ENCODE data around the gene CDH4. TPM values are rescaled to one million over a fixed set of nuclear protein-coding genes. Genes with fewer than 3 reads are reported as not detected.
A peak's percentile ranks its signal among the peaks of the same experiment; 100 is the strongest.

The CDH4 gene
- polyA plus RNA-seq, 1 donor from 2014 or later: not detected

DNA sequence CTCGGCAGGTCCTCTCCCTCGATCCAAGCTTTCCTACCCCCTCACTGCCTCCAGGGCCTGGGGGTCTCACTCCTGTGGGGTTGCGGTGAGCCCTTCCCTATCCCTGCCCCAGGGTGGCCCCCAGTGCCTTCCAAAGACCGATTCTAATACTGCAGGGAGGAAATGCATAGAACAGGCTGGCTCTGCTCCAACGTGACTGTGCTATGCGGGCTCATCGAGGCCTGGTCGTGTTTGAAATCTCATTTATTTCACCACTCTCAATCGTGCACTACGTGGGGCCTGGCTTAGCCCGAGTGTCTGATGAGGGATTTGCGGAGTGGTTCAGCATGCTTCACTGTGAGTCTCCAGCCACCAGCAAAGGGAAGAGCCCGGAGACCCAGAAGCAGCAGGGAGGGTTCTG is 60.9 kb downstream of the CDH4 start:
- H3K4me1 Mint-ChIP-seq: no peaks in the 10 kb centered on the region
- H3K27ac Mint-ChIP-seq: no peak overlapping the region
- peaks cover 5 to 10% (median 8%) of the 10 kb centered on the region in 3 donors for H3K9me3 Mint-ChIP-seq

GRCh38 chr20:61313396-61313795 is 61.3 kb downstream of the CDH4 start:
- H3K36me3 Mint-ChIP-seq: no peaks in the 10 kb centered on the region
- no peak overlapping the region for H3K27ac Mint-ChIP-seq
- peaks cover 5 to 10% (median 8%) of the 10 kb centered on the region in 3 donors for H3K9me3 Mint-ChIP-seq
- H3K4me3 Mint-ChIP-seq: no peak overlapping the region
- no peaks in the 10 kb centered on the region for H3K27me3 Mint-ChIP-seq
- H3K4me1 Mint-ChIP-seq: no peaks in the 10 kb centered on the region

More for the DNA sequence above, 60.9 kb downstream of the CDH4 start:
- Mint-ChIP-seq H3K36me3 (no peaks in the 10 kb centered on the region), H3K4me3 (no peak overlapping the region), H3K27me3 (no peaks in the 10 kb centered on the region)

DNA sequence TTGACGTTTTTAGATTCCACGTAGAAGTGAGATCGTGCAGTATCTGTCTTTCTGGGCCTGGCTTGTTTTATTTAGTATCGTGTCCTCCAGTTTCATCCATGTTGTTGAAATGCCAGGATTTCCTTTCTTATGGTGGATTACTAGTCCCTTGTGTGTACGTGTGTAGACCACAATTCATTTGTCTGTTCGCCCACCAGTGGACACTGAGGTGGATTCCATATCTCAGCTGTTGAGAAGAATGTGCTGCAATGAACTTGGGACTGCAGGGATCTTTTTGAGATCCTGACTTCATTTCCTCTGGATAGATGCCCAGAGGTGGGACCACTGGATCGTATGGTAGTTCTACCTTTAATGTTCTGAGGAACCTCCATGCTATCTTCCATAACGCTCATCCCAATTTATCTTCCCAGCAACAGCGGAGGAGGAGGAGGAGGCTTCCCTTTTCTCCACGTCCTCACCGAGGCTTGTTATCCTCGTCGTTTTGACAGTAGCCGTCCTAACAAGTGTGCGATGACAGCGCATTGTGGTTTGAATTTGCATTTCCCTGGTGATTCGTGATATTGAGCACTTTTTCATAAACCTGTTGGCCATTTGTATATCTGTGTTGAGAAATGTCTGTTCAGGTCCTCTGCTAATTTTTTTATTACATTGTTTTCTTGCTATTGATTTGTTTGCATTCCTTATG is 62.4 kb downstream of the CDH4 start:
- H3K27ac Mint-ChIP-seq: no peak overlapping the region
- H3K9me3 Mint-ChIP-seq: peaks cover 7 to 10% (median 8%) of the 10 kb centered on the region in 3 donors
- no peak overlapping the region for H3K4me3 Mint-ChIP-seq
- no peaks in the 10 kb centered on the region for H3K4me1 Mint-ChIP-seq
- no peaks in the 10 kb centered on the region for H3K27me3 Mint-ChIP-seq
- H3K36me3 Mint-ChIP-seq: peaks cover 2% of the 10 kb centered on the region

- H3K9me3 Mint-ChIP-seq: peaks cover 7 to 10% (median 8%) of the 10 kb centered on the region in 3 donors
- H3K36me3 Mint-ChIP-seq: peaks cover 2% of the 10 kb centered on the region
- H3K27me3 Mint-ChIP-seq: no peaks in the 10 kb centered on the region
- H3K27ac Mint-ChIP-seq: no peak overlapping the region
- no peaks in the 10 kb centered on the region for H3K4me1 Mint-ChIP-seq
- no peak overlapping the region for H3K4me3 Mint-ChIP-seq
Observed at GRCh38 chr20:61315319-61315718, 63.3 kb downstream of the CDH4 start.

DNA sequence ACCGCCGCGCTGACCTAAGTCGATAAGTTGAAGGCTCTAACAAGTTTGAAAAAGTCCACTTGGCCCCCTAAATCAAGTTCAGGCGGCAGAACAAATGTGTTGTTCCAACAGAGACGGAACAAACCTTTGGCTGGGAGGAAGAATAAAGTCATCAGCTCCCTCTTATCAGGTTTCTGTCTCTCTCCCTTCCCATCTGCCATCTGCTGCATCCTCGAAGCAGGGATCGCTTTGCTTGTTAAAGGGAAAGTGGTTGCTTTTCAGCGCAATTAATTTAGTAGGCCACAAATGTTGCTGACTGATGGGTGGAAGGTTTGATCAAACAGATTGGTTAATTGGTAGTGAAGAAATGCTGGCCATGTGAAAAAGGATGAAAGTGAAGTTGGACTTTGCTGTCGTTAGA is 64.3 kb downstream of the CDH4 start:
- no peaks in the 10 kb centered on the region for H3K27me3 Mint-ChIP-seq
- H3K9me3 Mint-ChIP-seq: peaks cover 7 to 10% (median 7%) of the 10 kb centered on the region in 3 donors
- peaks cover 2% of the 10 kb centered on the region for H3K36me3 Mint-ChIP-seq
- no peak overlapping the region for H3K27ac Mint-ChIP-seq
- no peak overlapping the region for H3K4me3 Mint-ChIP-seq
- H3K4me1 Mint-ChIP-seq: no peaks in the 10 kb centered on the region

- H3K27ac Mint-ChIP-seq: no peak overlapping the region
- H3K4me1 Mint-ChIP-seq: no peaks in the 10 kb centered on the region
- peaks cover 2% of the 10 kb centered on the region for H3K36me3 Mint-ChIP-seq
- H3K4me3 Mint-ChIP-seq: no peak overlapping the region
- no peaks in the 10 kb centered on the region for H3K27me3 Mint-ChIP-seq
- peaks cover 0 to 8% (median 5%) of the 10 kb centered on the region in 3 donors for H3K9me3 Mint-ChIP-seq
Observed at GRCh38 chr20:61317966-61318530, 66.0 kb downstream of the CDH4 start.

GRCh38 chr20:61320691-61321425 is 68.8 kb downstream of the CDH4 start:
- no peaks in the 10 kb centered on the region for H3K27me3 Mint-ChIP-seq
- peaks cover 0 to 2% (median 2%) of the 10 kb centered on the region in 3 donors for H3K9me3 Mint-ChIP-seq
- no peaks in the 10 kb centered on the region for H3K4me1 Mint-ChIP-seq
- no peak overlapping the region for H3K4me3 Mint-ChIP-seq
- no peak overlapping the region for H3K27ac Mint-ChIP-seq
- peaks cover 2% of the 10 kb centered on the region for H3K36me3 Mint-ChIP-seq

DNA sequence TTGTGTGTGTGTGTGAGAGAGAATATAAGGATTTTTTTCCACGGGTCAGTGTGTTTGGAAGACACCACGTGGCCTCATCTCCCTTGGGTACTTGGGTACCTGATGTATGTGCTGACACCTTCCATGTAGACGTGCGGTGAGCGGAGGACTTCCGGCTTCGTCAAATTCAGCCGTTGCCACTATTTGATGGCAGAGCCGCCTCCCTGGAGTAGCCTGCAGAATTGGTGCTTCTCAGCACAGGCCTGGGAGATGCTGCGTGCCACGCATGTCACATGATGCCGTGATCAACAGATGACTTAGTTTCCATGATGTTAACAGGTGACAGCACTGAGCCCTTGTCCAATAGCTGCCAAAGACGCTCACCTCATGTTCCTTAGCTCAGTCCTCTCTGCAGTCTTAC is 69.4 kb downstream of the CDH4 start:
- peaks cover 2% of the 10 kb centered on the region for H3K36me3 Mint-ChIP-seq
- no peaks in the 10 kb centered on the region for H3K4me1 Mint-ChIP-seq
- no peak overlapping the region for H3K27ac Mint-ChIP-seq
- H3K9me3 Mint-ChIP-seq: peaks cover 0 to 2% (median 0%) of the 10 kb centered on the region in 3 donors
- no peaks in the 10 kb centered on the region for H3K27me3 Mint-ChIP-seq
- H3K4me3 Mint-ChIP-seq: no peak overlapping the region

- Mint-ChIP-seq H3K4me1 (no peaks in the 10 kb centered on the region), H3K36me3 (peaks cover 2% of the 10 kb centered on the region), H3K4me3 (peak overlapping the region in 1 of 4 donors; percentile 8), H3K27ac (no peak overlapping the region), H3K9me3 (peaks cover 0 to 2% (median 0%) of the 10 kb centered on the region in 3 donors), H3K27me3 (no peaks in the 10 kb centered on the region)
Observed at GRCh38 chr20:61322151-61322865, 70.2 kb downstream of the CDH4 start.

DNA sequence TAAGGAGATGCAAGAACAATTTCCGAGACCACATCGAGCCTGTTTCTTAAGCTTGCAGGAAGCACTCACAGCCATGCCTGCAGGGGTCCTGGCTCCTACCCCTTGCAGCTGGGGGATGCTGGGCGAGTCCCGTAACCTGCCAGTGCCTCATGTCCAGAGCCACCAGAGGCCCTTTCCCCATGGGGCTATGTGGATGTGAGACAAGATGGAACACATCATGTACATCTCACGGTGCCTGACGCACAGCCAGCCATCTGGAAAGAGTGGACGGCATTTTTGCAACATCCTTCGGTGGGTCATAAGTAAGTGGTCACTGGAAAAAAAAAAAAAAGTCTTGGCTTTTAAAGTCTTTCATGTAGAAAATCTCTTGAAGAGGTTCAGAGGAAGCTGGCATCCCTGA is 72.8 kb downstream of the CDH4 start:
- no peaks in the 10 kb centered on the region for H3K27me3 Mint-ChIP-seq
- peaks cover 0 to 8% (median 5%) of the 10 kb centered on the region in 3 donors for H3K9me3 Mint-ChIP-seq
- H3K4me1 Mint-ChIP-seq: peaks cover 0 to 2% (median 0%) of the 10 kb centered on the region in 3 donors
- H3K4me3 Mint-ChIP-seq: no peak overlapping the region
- H3K36me3 Mint-ChIP-seq: peaks cover 4% of the 10 kb centered on the region
- no peak overlapping the region for H3K27ac Mint-ChIP-seq

GRCh38 chr20:61325718-61326117 is 73.7 kb downstream of the CDH4 start:
- H3K4me3 Mint-ChIP-seq: no peak overlapping the region
- H3K36me3 Mint-ChIP-seq: peaks cover 4% of the 10 kb centered on the region
- no peak overlapping the region for H3K27ac Mint-ChIP-seq
- H3K27me3 Mint-ChIP-seq: no peaks in the 10 kb centered on the region
- peaks cover 0 to 2% (median 0%) of the 10 kb centered on the region in 3 donors for H3K4me1 Mint-ChIP-seq
- H3K9me3 Mint-ChIP-seq: peaks cover 0 to 8% (median 5%) of the 10 kb centered on the region in 3 donors

DNA sequence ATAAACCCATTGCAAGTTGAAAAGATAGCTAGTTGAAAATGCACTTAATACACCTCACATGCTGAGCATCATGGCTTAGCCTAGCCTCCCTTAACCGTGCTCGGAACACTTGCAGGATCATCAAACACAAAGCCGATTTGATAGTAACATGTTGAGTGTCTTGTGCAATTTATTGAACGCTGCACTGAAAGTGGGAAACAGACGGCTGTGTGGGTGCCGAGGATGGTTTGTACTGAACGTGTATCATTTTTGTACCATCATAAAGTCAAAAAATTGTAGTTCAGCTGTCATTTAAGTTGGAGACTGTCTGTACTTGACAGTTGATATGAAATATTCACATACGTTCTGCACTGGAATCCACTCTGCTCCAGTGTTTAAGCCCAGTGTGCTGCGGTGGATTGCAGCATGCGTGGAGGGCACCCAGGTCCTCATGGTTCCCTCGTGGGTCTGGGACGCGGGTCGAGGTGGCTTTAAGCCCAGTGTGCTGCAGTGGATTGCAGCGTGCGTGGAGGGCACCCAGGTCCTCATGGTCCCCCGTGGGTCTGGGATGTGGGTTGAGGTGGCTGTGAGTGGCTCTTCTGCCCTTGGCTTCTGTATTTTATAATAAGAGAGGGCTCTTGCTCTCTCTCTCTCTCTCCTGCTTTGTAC is 77.0 kb downstream of the CDH4 start:
- H3K36me3 Mint-ChIP-seq: peaks cover 4% of the 10 kb centered on the region
- peaks cover 0 to 11% (median 5%) of the 10 kb centered on the region in 3 donors for H3K9me3 Mint-ChIP-seq
- no peaks in the 10 kb centered on the region for H3K27me3 Mint-ChIP-seq
- peaks cover 0 to 2% (median 0%) of the 10 kb centered on the region in 3 donors for H3K4me1 Mint-ChIP-seq
- H3K27ac Mint-ChIP-seq: no peak overlapping the region
- no peak overlapping the region for H3K4me3 Mint-ChIP-seq

- Mint-ChIP-seq H3K27me3 (no peaks in the 10 kb centered on the region), H3K27ac (no peak overlapping the region), H3K4me3 (no peak overlapping the region), H3K36me3 (peaks cover 4% of the 10 kb centered on the region), H3K9me3 (peaks cover 0 to 11% (median 8%) of the 10 kb centered on the region in 3 donors), H3K4me1 (peaks cover 0 to 2% (median 0%) of the 10 kb centered on the region in 3 donors)
Observed at GRCh38 chr20:61330441-61330840, 78.4 kb downstream of the CDH4 start.

GRCh38 chr20:61331543-61331942 is 79.5 kb downstream of the CDH4 start:
- no peak overlapping the region for H3K4me3 Mint-ChIP-seq
- H3K9me3 Mint-ChIP-seq: peaks cover 0 to 11% (median 11%) of the 10 kb centered on the region in 3 donors
- no peaks in the 10 kb centered on the region for H3K27me3 Mint-ChIP-seq
- no peak overlapping the region for H3K27ac Mint-ChIP-seq
- H3K36me3 Mint-ChIP-seq: peaks cover 4% of the 10 kb centered on the region
- H3K4me1 Mint-ChIP-seq: peaks cover 0 to 2% (median 0%) of the 10 kb centered on the region in 3 donors
